IMR-90 (cell line): ENCODE data around the gene MOXD1. TPM values are rescaled to one million over a fixed set of nuclear protein-coding genes. Genes with fewer than 3 reads are reported as not detected.

ENCODE experiments used
- ATAC-seq: fragments of 200-7000 bp; cut with Tn5 transposase; 2 replicates; pipeline ENCODE4 v1.9.1; 2020; ENCODE audit warnings: low read depth, mild to moderate bottlenecking, moderate library complexity
- BruUV-seq: library from RNA; stranded (reverse); fragments of 400-500 nt; replicated peaks from 2 replicates; lab custom pipeline; 2021; lab: Mats Ljungman, UMichigan
- CTCF ChIA-PET: fragments of 300-600 bp; formaldehyde crosslinking; extraction: SDS; loops from one replicate; lab custom pipeline; 2021; ENCODE audit warnings: antibody characterized with exemption; lab: Yijun Ruan, JAX
- POLR2A ChIA-PET: fragments of 300-600 bp; sonication (Branson Sonifier 250); formaldehyde crosslinking; loops from one replicate; lab custom pipeline; 2022; ENCODE audit warnings: antibody characterized with exemption; ENCODE audit not compliant: unreplicated experiment; lab: Charles Lee
- DNase-seq: peaks from one replicate; pipeline ENCODE4 v3.0.0; 2013
- H2AFZ ChIP-seq: replicated peaks from 2 replicates; pipeline ENCODE3; 2013; ENCODE audit warnings: low read length, mild to moderate bottlenecking; ENCODE audit not compliant: poor library complexity
- H2AK5ac ChIP-seq: 2 replicates; pipeline ENCODE4 v1.6.1; 2013; ENCODE audit warnings: low read depth, low read length, inconsistent platforms
- H2AK9ac ChIP-seq: replicated peaks from 2 replicates; pipeline ENCODE3; 2013; ENCODE audit warnings: mild to moderate bottlenecking, low read depth, low read length, moderate library complexity; ENCODE audit not compliant: poor library complexity
- H2BK120ac ChIP-seq: 2 replicates; pipeline ENCODE4 v1.6.1; 2013; ENCODE audit warnings: low read depth, low read length, inconsistent platforms
- H2BK15ac ChIP-seq: 3 replicates; pipeline ENCODE4 v1.6.1; 2013; ENCODE audit warnings: low read depth, low read length, inconsistent platforms
- H2BK20ac ChIP-seq: 2 replicates; pipeline ENCODE4 v1.6.1; 2013; ENCODE audit warnings: low read depth, mild to moderate bottlenecking, inconsistent platforms, low read length, moderate library complexity
- H2BK5ac ChIP-seq: 2 replicates; pipeline ENCODE4 v1.6.1; 2013; ENCODE audit warnings: mild to moderate bottlenecking, low read depth, low read length, inconsistent platforms; ENCODE audit not compliant: poor library complexity, severe bottlenecking
- H3K14ac ChIP-seq: replicated peaks from 2 replicates; pipeline ENCODE4 v1.6.1; 2013; ENCODE audit warnings: low read depth, low read length, inconsistent platforms
- H3K18ac ChIP-seq: 2 replicates; pipeline ENCODE4 v1.6.1; 2013; ENCODE audit warnings: low read depth, low read length, control low read depth
- H3K23ac ChIP-seq: 2 replicates; pipeline ENCODE4 v1.6.1; 2013; ENCODE audit warnings: low read depth, low read length, inconsistent platforms
- H3K27ac ChIP-seq: 2 replicates; pipeline ENCODE4 v1.5.1; 2013; ENCODE audit warnings: mild to moderate bottlenecking, control low read depth, low read length; ENCODE audit not compliant: insufficient read depth
- H3K27me3 ChIP-seq: 2 replicates; pipeline ENCODE4 v1.6.1; 2013; ENCODE audit warnings: low read length; ENCODE audit not compliant: control insufficient read depth, insufficient read depth
- H3K36me3 ChIP-seq: 2 replicates; pipeline ENCODE4 v1.6.1; 2013; ENCODE audit warnings: low read length, mixed read lengths; ENCODE audit not compliant: control insufficient read depth, insufficient read depth
- H3K4ac ChIP-seq: 2 replicates; pipeline ENCODE4 v1.6.1; 2013; ENCODE audit warnings: low read depth, low read length, inconsistent platforms
- H3K4me1 ChIP-seq: 2 replicates; pipeline ENCODE4 v1.6.1; 2013; ENCODE audit warnings: low read length, mixed read lengths; ENCODE audit not compliant: control insufficient read depth, insufficient read depth
- H3K4me2 ChIP-seq: 2 replicates; pipeline ENCODE4 v1.6.1; 2013; ENCODE audit warnings: low read depth, mild to moderate bottlenecking, control low read depth, low read length, moderate library complexity
- H3K4me3 ChIP-seq: 2 replicates; pipeline ENCODE4 v1.5.1; 2013; ENCODE audit warnings: low read depth, mild to moderate bottlenecking, control low read depth, low read length, moderate library complexity; ENCODE audit not compliant: insufficient read depth
- H3K56ac ChIP-seq: 2 replicates; pipeline ENCODE4 v1.6.1; 2013; ENCODE audit warnings: low read length, inconsistent platforms; ENCODE audit not compliant: insufficient read depth; ENCODE audit errors: extremely low read depth
- H3K79me1 ChIP-seq, 2 experiments: 2 replicates each; pipeline ENCODE4 v1.6.1; 2013; ENCODE audit warnings: low read length in 2 of 2, inconsistent platforms in 1 of 2, low read depth in 1 of 2
- H3K9ac ChIP-seq: 2 replicates; pipeline ENCODE4 v1.6.1; 2013; ENCODE audit warnings: low read depth, low read length, control low read depth
- H3K9me1 ChIP-seq: 2 replicates; pipeline ENCODE4 v1.6.1; 2013; ENCODE audit warnings: low read length, inconsistent platforms; ENCODE audit not compliant: insufficient read depth
- H3K9me3 ChIP-seq: 2 replicates; pipeline ENCODE4 v1.6.1; 2013; ENCODE audit warnings: low read length; ENCODE audit not compliant: control insufficient read depth, insufficient read depth
- H4K20me1 ChIP-seq: 2 replicates; pipeline ENCODE4 v1.6.1; 2013; ENCODE audit warnings: low read length, inconsistent platforms; ENCODE audit not compliant: insufficient read depth
- H4K5ac ChIP-seq: 2 replicates; pipeline ENCODE4 v1.6.1; 2013; ENCODE audit warnings: mild to moderate bottlenecking, low read depth, low read length, control low read depth
- H4K8ac ChIP-seq, 2 experiments: 2 replicates each; pipeline ENCODE4 v1.6.1; 2013; ENCODE audit warnings: low read depth in 2 of 2, low read length in 2 of 2, control low read depth in 1 of 2, inconsistent platforms in 1 of 2
- H4K91ac ChIP-seq: 2 replicates; pipeline ENCODE4 v1.6.1; 2013; ENCODE audit warnings: low read depth, low read length, inconsistent platforms; ENCODE audit not compliant: insufficient read depth
- CHD1 ChIP-seq: IDR thresholded peaks from 2 replicates; pipeline ENCODE4 v1.6.1; 2012; ENCODE audit warnings: low read depth, low read length, improper control_type of control experiment
- FOS ChIP-seq: fragments of 150-350 bp; IDR thresholded peaks from 2 replicates; pipeline ENCODE4 v1.6.1; 2016; ENCODE audit warnings: low read depth, low read length
- MAFK ChIP-seq: IDR thresholded peaks from 2 replicates; pipeline ENCODE4 v1.6.1; 2012; ENCODE audit warnings: low read depth, low read length, improper control_type of control experiment
- SMC3 ChIP-seq: fragments of 150-350 bp; IDR thresholded peaks from 2 replicates; pipeline ENCODE4 v1.6.1; 2016; ENCODE audit warnings: low read depth, mild to moderate bottlenecking, antibody characterized with exemption, low read length, moderate library complexity
- WGBS, 2 experiments: methylation state at CpG; one replicate each; pipeline versions ENCODE4 v1.1.5 to v1.1.7; 2013; ENCODE audit warnings: missing lambda C conversion rate in 2 of 2; ENCODE audit not compliant: insufficient read length in 1 of 2; ENCODE audit errors: extremely low coverage in 2 of 2; 5-methylcytosine and 5-hydroxymethylcytosine counted together
- dilution Hi-C: fragments of 300-500 bp; cut with HindIII; formaldehyde crosslinking; loops from one replicate; pipeline ENCODE4 v1.14.3; 2018; ENCODE audit warnings: low sequenced_read_pairs; ENCODE audit not compliant: unreplicated experiment
- in situ Hi-C: fragments of 300-500 bp; cut with MboI; formaldehyde crosslinking; loops from 3 replicates; pipeline ENCODE4 v1.14.3; 2019; ENCODE audit warnings: low sequenced_read_pairs, inconsistent platforms, mixed read lengths
- intact Hi-C: fragments of 100-400 bp; cut with micrococcal nuclease; formaldehyde crosslinking; loops from 2 replicates; pipeline ENCODE4 v1.10.0; 2022
- polyA plus RNA-seq, 3 experiments: library from polyadenylated mRNA; depleted of rRNA; stranded (reverse); fragments of >200 nt; gene quantifications; 2 replicates each; pipeline ENCODE4 v1.2.3, GENCODE V29; 2012; ENCODE audit warnings: low replicate concordance in 1 of 3
- total RNA-seq: library from RNA; depleted of rRNA; stranded (reverse); fragments of >200 nt; gene quantifications from 2 replicates; pipeline ENCODE4 v1.2.3, GENCODE V29; 2012

MOXD1 gene
- total and polyA plus RNA-seq, 2 of the 4 experiments (the other 2 are of a cell fraction) = 10.0 to 19.4 TPM

- dilution Hi-C loops (no loop called here), intact Hi-C loops (no loop called here), in situ Hi-C loops (no loop called here)
- WGBS, 2 experiments = 50% methylated on average over 2 of the region's 6 CpGs; no CpG with 5 or more reads in 1 of the 2 experiments
- DNase-seq = no peak
- no peak for ATAC-seq
- Histone ChIP-seq H2AK5ac (no peak overlapping the region), H3K4me2 (no peak overlapping the region), H3K23ac (no peak overlapping the region), H3K9ac (no peak overlapping the region), H2BK120ac (no peak overlapping the region), H3K4me3 (no peak overlapping the region), H2BK15ac (no peak overlapping the region), H3K27ac (no peak overlapping the region), H3K18ac (no peak overlapping the region), H3K36me3 (no peaks in the 10 kb centered on the region), H3K14ac (no peak overlapping the region), H3K56ac (no peak overlapping the region), H2BK5ac (no peak overlapping the region), H3K4me1 (no peaks in the 10 kb centered on the region; the same call in 1 of the 2 replicates), H4K8ac (no peak overlapping the region), H4K20me1 (no peaks in the 10 kb centered on the region), H3K79me1 (no peaks in the 10 kb centered on the region), H4K91ac (no peak overlapping the region), H3K4ac (no peak overlapping the region), H2AK9ac (no peak overlapping the region), H3K27me3 (no peaks in the 10 kb centered on the region), H4K5ac (no peak overlapping the region), H2BK20ac (no peak overlapping the region; the same call in 1 of the 2 replicates), H3K9me3 (no peaks in the 10 kb centered on the region), H2AFZ (no peak overlapping the region), H3K9me1 (no peaks in the 10 kb centered on the region)
- TF ChIP-seq MAFK (no peak), FOS (no peak), SMC3 (no peak), CHD1 (no peak)
- CTCF ChIA-PET = no interaction called here
- POLR2A ChIA-PET = no interaction called here
- no TSS peak for BruUV-seq
Observed at GRCh38 chr6:132362442-132363185, 38.7 kb downstream of the MOXD1 start.
